HUES6 (cell line): ENCODE results near the gene GALNT6.
A peak's percentile ranks its signal among the peaks of the same experiment; 100 is the strongest.

Experiments
- H3K27ac ChIP-seq: 2 replicates; pipeline ENCODE4 v1.7.0; 2013; ENCODE audit warnings: low read depth, mild to moderate bottlenecking, low read length, inconsistent platforms
- H3K27me3 ChIP-seq: 2 replicates; pipeline ENCODE4 v1.6.1; 2013; ENCODE audit warnings: low read length; ENCODE audit not compliant: control insufficient read depth, insufficient read depth
- H3K36me3 ChIP-seq: 2 replicates; pipeline ENCODE4 v1.6.1; 2013; ENCODE audit warnings: low read length; ENCODE audit not compliant: control insufficient read depth, insufficient read depth
- H3K4me1 ChIP-seq: 2 replicates; pipeline ENCODE4 v1.6.1; 2013; ENCODE audit warnings: low read length; ENCODE audit not compliant: control insufficient read depth, insufficient read depth
- H3K4me3 ChIP-seq: 2 replicates; pipeline ENCODE4 v1.5.1; 2013; ENCODE audit warnings: low read depth, low read length
- H3K9ac ChIP-seq: one replicate; pipeline ENCODE4 v1.6.1; 2013; ENCODE audit warnings: mild to moderate bottlenecking, low read length
- H3K9me3 ChIP-seq: 2 replicates; pipeline ENCODE4 v1.6.1; 2013; ENCODE audit warnings: low read depth, low read length; ENCODE audit not compliant: control insufficient read depth, insufficient read depth

Gene GALNT6

GRCh38 chr12:51393676-51394545, 2.7 kb upstream of the GALNT6 start:
- peaks cover 17% of the 10 kb centered on the region for H3K4me1 ChIP-seq
- no peak overlapping the region for H3K9ac ChIP-seq
- peaks cover 10% of the 10 kb centered on the region; the same call in 1 of the 2 replicates for H3K36me3 ChIP-seq
- H3K27me3 ChIP-seq: peaks cover 7% of the 10 kb centered on the region; the same call in 1 of the 2 replicates
- no peaks in the 10 kb centered on the region for H3K9me3 ChIP-seq
- no peak overlapping the region for H3K4me3 ChIP-seq
- no peak overlapping the region for H3K27ac ChIP-seq

GRCh38 chr12:51392556-51393237, 1.5 kb upstream of the GALNT6 start:
- Histone ChIP-seq H3K36me3 (peaks cover 10% of the 10 kb centered on the region; the same call in 1 of the 2 replicates), H3K9me3 (no peaks in the 10 kb centered on the region), H3K4me3 (peak overlapping the region; percentile 67), H3K27ac (no peak overlapping the region), H3K9ac (no peak overlapping the region), H3K27me3 (peaks cover 7% of the 10 kb centered on the region; the same call in 1 of the 2 replicates), H3K4me1 (peaks cover 29% of the 10 kb centered on the region)

DNA sequence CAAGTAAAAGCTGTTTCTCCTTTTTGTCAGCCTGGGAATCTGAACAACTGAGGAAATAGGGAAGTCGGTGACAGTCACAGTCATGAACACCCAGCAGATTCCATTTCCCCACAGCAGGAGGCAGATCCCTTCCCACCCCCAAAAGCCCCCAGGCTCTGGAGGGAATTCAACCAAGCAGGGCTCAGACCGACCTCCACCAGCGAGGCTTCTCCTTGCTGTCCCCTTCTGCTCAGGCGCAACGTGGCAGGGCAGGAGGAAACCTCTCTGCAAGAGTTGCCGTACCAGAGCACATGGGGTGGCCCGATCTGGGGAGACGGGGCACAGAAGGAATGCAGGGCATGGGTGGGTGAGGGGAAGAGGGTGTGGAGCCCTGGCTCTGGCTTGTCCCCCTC, 319 bp downstream of the GALNT6 start:
- Histone ChIP-seq H3K9ac (peak overlapping the region; percentile 78), H3K4me3 (peak overlapping the region; percentile 67), H3K27me3 (peaks cover 7% of the 10 kb centered on the region; the same call in 1 of the 2 replicates), H3K4me1 (peaks cover 40% of the 10 kb centered on the region), H3K36me3 (peaks cover 10% of the 10 kb centered on the region; the same call in 1 of the 2 replicates), H3K9me3 (no peaks in the 10 kb centered on the region), H3K27ac (peak overlapping the region; percentile 30; the same call in 1 of the 2 replicates)

- Histone ChIP-seq H3K4me3 (peak overlapping the region; percentile 67), H3K27me3 (peaks cover 7% of the 10 kb centered on the region; the same call in 1 of the 2 replicates), H3K36me3 (peaks cover 10% of the 10 kb centered on the region; the same call in 1 of the 2 replicates), H3K9ac (peak overlapping the region; percentile 78), H3K27ac (no peak overlapping the region; the same call in 1 of the 2 replicates), H3K4me1 (peaks cover 40% of the 10 kb centered on the region), H3K9me3 (no peaks in the 10 kb centered on the region)
These were observed 749 bp downstream of the GALNT6 start for GRCh38 chr12:51390457-51390856.

GRCh38 chr12:51389302-51389999, 1.8 kb downstream of the GALNT6 start:
- peaks cover 7% of the 10 kb centered on the region; the same call in 1 of the 2 replicates for H3K27me3 ChIP-seq
- H3K27ac ChIP-seq: no peak overlapping the region
- H3K9me3 ChIP-seq: no peaks in the 10 kb centered on the region
- H3K9ac ChIP-seq: no peak overlapping the region
- H3K4me3 ChIP-seq: no peak overlapping the region
- peaks cover 40% of the 10 kb centered on the region for H3K4me1 ChIP-seq
- H3K36me3 ChIP-seq: peaks cover 10% of the 10 kb centered on the region; the same call in 1 of the 2 replicates

DNA sequence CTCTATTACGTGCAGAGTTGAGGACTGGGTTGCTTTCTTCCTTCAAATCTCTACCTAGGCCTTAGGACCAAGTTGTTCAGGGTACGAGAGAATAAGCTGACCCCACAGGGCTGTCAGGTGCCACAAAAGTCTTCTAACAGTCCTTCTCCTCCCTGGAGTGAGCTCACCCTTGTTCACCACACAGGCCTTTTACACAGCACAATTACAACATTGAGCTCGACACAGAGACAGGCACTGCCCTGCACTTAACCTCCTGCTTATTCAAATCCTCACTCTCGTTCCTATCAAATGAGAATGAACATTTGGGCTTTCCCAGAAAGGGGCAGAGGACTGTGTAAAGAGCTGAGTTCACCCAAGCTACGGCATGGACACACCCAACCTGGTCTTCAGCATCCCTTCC, 2.4 kb downstream of the GALNT6 start:
- Histone ChIP-seq H3K4me1 (peaks cover 43% of the 10 kb centered on the region), H3K27me3 (peaks cover 7% of the 10 kb centered on the region; the same call in 1 of the 2 replicates), H3K36me3 (peaks cover 7% of the 10 kb centered on the region; the same call in 1 of the 2 replicates), H3K9me3 (no peaks in the 10 kb centered on the region), H3K4me3 (no peak overlapping the region), H3K27ac (no peak overlapping the region), H3K9ac (peak overlapping the region; percentile 33)

GRCh38 chr12:51388069-51388799, 3.0 kb downstream of the GALNT6 start:
- Histone ChIP-seq H3K4me1 (peaks cover 48% of the 10 kb centered on the region), H3K36me3 (peaks cover 2% of the 10 kb centered on the region; the same call in 1 of the 2 replicates), H3K9me3 (no peaks in the 10 kb centered on the region), H3K27me3 (peaks cover 2% of the 10 kb centered on the region; the same call in 1 of the 2 replicates), H3K9ac (peak overlapping the region; percentile 47), H3K27ac (peak overlapping the region; percentile 49; the same call in 1 of the 2 replicates), H3K4me3 (peak overlapping the region; percentile 30; the same call in 1 of the 2 replicates)

GRCh38 chr12:51386351-51386750, 4.9 kb downstream of the GALNT6 start:
- H3K27ac ChIP-seq: no peak overlapping the region
- no peak overlapping the region for H3K9ac ChIP-seq
- no peaks in the 10 kb centered on the region for H3K27me3 ChIP-seq
- H3K36me3 ChIP-seq: peaks cover 18% of the 10 kb centered on the region
- H3K9me3 ChIP-seq: no peaks in the 10 kb centered on the region
- no peak overlapping the region for H3K4me3 ChIP-seq
- peaks cover 53% of the 10 kb centered on the region for H3K4me1 ChIP-seq

GRCh38 chr12:51383269-51383905, 7.8 kb downstream of the GALNT6 start:
- Histone ChIP-seq H3K27ac (no peak overlapping the region), H3K4me1 (peaks cover 33% of the 10 kb centered on the region), H3K9ac (no peak overlapping the region)

DNA sequence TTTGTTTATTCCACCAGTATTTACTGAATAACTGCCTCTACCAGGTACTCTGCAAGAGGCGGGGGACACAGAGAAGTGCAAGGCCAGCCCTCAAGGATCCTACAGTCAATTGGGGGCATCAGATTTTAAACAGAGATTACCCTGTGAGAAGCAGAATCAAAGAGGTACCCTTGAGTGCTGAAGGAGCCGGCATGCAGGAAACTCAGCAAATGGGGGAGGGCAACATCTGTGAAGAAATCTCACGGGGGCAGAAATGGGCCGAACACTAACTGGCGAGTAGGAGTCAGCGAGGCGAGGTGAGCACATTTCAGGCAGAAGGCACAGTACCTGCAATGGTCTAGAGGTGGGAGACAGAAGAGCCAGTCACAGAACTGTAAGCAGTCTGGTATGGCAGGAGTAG, 9.0 kb downstream of the GALNT6 start:
- H3K27ac ChIP-seq: no peak overlapping the region
- H3K9me3 ChIP-seq: no peaks in the 10 kb centered on the region
- peaks cover 51% of the 10 kb centered on the region for H3K36me3 ChIP-seq
- H3K4me1 ChIP-seq: peaks cover 22% of the 10 kb centered on the region
- H3K27me3 ChIP-seq: no peaks in the 10 kb centered on the region
- H3K9ac ChIP-seq: no peak overlapping the region
- H3K4me3 ChIP-seq: no peak overlapping the region

More at GRCh38 chr12:51383269-51383905, 7.8 kb downstream of the GALNT6 start:
- Histone ChIP-seq H3K9me3 (no peaks in the 10 kb centered on the region), H3K4me3 (no peak overlapping the region), H3K27me3 (no peaks in the 10 kb centered on the region), H3K36me3 (peaks cover 41% of the 10 kb centered on the region)
